Retinal pigment epithelial cell (primary cell): ENCODE measurements around the gene TMEM140.

Experiments used
- DNase-seq: peaks from one replicate; pipeline ENCODE4 v3.0.0-alpha.2; 2010; ENCODE audit warnings: low read depth
- H3K4me3 ChIP-seq: 2 replicates; pipeline ENCODE4 v1.5.1; 2011; ENCODE audit warnings: mild to moderate bottlenecking, low read length, control low read depth, moderate library complexity
- CTCF ChIP-seq: conservative IDR thresholded peaks from 2 replicates; pipeline ENCODE4 v1.5.1; 2011; ENCODE audit warnings: low read depth, low read length, control low read depth, inconsistent platforms

TMEM140 gene

DNA sequence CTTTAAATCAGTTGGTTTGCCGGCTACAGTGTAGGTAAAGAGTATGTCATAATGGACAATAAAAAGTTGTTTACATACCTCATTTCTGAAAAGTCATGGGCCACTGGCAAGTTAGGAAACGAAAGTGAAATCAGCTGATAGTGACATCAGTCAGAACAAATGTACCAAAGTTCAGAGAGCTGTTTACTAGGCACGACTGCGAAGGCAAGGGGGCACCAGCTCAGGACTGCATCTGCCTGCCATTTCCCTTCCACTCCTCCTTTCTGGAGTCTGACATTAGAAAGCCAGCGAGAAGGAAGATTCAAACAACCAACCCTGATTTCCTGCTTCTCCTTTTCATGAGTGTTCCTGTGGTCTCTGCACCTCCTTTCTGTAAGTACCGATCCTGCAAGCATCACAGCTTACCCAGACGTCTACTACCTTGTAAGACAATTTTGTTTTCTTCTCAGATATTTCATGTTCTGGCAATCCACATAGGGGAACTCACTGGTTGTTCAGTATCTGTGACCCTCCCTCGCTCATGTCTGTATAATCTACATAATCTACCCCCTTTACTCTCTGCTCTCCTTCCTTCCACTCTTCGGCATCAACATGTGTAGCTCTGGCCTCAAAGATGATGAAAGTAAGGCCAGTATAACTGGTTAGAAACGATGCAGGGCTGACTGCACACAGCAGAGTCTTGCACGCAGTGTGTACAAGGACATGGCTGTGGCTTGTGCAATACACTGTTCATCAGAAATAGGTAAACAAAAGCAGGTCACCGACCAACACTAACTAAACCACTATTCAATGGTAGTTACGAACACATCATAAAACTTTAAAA is at the start of gene TMEM140:
Gene TMEM140, plus strand, starts transcription at position 174 of the 823 bp plus-strand sequence. CDS start 16,370 bp downstream, outside the sequence.
- TF ChIP-seq CTCF: no peak
- no peak within 1 kb of the TSS for H3K4me3 ChIP-seq
- DNase-seq: no peak

DNA sequence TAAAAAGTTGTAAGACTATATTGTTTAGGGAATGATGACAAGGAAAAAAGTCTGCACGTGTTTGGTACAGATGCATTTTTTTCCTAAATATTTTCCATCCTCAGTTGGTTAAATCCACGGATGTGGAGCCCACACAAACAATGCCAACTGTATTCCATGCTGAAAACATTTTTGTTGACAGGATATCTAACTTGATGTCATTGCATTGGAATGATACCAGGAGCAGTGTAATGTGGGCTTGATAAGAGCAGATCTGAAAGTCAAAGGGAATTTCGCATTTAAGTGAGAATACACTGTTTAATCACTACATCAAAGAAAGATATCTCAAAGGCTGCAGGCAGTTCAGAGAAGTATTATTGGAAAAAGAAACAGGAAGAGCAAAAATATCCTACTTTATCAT is 49.5 kb upstream of the TMEM140 start:
- no peak for DNase-seq
- no peak for TF ChIP-seq CTCF
- no peak overlapping the region for H3K4me3 ChIP-seq

GRCh38 chr7:135100856-135101255 is 47.0 kb upstream of the TMEM140 start:
- TF ChIP-seq CTCF: no peak
- DNase-seq: no peak
- no peak overlapping the region for H3K4me3 ChIP-seq

GRCh38 chr7:135102372-135102771 is 45.5 kb upstream of the TMEM140 start:
- TF ChIP-seq CTCF: no peak
- no peak for DNase-seq
- H3K4me3 ChIP-seq: no peak overlapping the region

- H3K4me3 ChIP-seq: no peak overlapping the region
- TF ChIP-seq CTCF: no peak
- no peak for DNase-seq
Observed at GRCh38 chr7:135109562-135109961, 38.3 kb upstream of the TMEM140 start.

DNA sequence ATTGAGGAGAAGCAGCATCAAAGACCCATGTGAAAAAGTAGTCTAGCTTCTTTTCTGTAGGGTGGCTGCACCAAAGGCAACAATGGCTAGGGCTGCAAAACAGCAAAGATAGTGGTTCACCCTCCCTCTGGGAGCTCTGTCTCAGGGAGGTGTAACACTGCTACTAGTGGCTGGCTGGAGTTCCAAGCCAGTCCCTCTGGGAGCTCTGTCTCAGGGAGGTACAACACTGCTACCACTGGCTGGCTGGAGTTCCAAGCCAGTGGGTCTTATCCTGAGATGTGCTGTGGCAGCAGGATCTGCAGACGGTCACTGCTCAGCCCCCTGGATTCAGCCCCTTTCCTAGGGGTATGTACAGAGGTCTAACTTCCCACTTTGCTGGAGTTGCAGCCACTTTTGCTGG is 37.9 kb upstream of the TMEM140 start:
- no peak overlapping the region for H3K4me3 ChIP-seq
- no peak for DNase-seq
- no peak for TF ChIP-seq CTCF

DNA sequence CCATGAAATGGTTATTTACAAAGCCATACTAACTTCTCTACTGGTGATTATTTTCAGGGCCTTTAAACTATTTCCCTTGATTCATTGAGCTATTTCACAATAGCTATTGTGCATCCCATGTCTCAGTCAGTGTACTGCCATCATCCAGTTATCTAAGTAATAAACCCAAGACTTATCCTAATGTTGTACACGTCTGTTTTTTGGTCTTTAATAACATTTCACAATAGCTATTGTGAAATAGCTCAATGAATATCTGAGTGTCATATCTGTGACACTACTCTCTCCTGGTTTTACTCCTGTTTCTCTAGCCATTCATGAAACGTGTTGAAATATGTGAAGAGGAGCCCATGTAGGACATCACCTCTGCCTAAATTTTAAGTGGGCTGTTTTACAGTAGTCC is 36.5 kb upstream of the TMEM140 start:
- TF ChIP-seq CTCF: no peak
- no peak overlapping the region for H3K4me3 ChIP-seq
- no peak for DNase-seq
